Fibroblast of upper back skin (primary cell): ENCODE measurements around the gene DENND6B.

Experiments used
- DNase-seq: peaks from one replicate; pipeline ENCODE4 v3.0.0-alpha.2; 2013

The DENND6B gene

DNA sequence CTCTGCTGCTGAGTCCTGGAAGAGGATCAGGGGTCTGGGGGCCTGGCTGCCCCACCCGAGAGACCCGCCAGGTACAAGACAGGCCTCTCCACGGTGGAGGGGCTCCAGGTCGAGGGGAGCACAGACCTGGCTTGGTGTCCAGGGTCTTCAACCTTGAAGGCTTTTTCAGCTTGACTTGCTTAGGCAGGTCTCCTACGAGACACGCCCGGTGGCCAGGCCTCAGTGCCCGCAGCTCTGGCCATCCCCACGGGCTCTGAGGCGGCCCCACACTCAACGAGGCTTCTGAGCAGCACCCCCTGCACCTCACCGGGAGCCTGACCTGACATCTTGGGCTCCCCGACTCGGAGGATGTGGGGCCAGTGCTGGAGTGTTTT is 12.7 kb downstream of the DENND6B start:
- no peak for DNase-seq

DNA sequence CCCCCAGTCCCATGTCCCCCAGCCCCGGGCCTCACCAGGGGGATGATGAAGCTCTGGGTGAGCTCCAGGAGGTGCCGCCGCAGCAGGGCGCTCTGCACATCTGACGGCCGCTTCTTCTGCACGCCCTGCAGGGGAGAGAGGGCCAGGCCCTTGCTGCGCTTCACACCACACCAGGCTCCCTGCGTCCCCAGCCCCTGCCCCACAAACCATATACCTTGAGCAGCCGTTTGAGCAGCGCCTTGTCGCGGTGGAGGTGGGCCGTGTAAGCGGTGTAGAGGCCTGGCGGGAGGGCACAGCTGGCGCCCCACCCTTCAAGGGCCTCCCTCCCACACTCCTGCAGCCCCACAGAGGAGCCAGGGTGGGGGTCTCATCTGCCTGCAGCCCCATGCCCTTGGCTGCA is 13.2 kb downstream of the DENND6B start:
- DNase-seq, result no peak

DNA sequence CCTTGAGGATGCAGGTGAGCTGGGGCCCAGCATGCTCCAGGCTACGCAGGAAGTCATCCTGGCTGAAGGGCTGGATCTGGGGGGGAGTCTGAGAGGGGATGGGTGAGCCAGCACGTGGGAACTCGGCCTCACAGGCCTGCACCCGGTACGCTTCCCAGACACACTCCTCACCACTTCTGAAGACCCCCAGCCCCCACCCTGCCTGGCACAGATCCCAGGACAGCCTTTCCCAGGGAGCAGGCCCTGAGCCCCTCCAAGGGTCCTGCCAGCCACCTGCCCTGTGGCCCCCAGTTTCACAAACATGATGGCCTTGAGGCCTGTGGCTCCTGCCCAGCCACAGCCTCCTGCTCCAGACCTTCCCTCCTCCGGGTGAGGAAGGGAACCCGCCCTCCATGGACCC is 13.8 kb downstream of the DENND6B start:
- DNase-seq, result no peak

- DNase-seq, result no peak
These were observed 14.4 kb downstream of the DENND6B start for GRCh38 chr22:50312371-50312770.

DNA sequence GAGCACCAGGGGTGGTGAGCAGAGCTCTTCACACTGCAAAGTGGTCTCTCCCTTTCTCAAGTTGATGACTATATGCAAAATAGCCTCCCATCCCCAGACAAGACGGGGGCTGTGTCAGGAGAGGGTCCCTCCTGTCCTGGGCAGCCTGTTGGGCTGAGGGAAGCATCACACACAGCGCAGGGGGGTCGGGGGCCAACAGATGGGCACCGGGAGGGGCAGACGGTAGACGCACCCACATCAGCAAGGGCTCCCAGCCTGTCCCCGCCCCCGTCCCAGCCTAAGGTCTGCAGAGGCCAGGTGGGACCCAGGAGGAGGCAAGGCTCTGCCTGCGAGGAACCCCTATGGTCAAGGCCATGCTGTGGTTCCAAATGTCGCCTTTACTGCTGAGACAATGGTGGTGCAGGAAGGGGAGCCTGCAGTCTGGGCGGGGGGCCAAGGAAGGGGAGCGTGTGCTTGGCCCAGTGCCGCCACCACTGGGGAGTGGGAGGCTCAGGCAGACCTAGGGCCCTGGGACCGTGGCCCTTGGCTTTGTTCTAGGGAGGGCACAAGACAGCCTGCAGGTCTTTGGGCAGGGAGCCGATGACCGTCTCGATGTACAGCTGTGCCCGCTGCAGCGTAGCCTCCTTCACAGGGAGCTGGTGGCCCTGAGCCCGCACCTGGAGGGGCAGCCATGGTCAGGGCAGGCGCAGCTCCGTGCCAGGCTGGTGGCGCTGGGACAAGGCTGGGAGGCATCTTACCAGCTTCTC is 15.0 kb downstream of the DENND6B start:
- no peak for DNase-seq

GRCh38 chr22:50310949-50311444 is 15.8 kb downstream of the DENND6B start:
- no peak for DNase-seq

DNA sequence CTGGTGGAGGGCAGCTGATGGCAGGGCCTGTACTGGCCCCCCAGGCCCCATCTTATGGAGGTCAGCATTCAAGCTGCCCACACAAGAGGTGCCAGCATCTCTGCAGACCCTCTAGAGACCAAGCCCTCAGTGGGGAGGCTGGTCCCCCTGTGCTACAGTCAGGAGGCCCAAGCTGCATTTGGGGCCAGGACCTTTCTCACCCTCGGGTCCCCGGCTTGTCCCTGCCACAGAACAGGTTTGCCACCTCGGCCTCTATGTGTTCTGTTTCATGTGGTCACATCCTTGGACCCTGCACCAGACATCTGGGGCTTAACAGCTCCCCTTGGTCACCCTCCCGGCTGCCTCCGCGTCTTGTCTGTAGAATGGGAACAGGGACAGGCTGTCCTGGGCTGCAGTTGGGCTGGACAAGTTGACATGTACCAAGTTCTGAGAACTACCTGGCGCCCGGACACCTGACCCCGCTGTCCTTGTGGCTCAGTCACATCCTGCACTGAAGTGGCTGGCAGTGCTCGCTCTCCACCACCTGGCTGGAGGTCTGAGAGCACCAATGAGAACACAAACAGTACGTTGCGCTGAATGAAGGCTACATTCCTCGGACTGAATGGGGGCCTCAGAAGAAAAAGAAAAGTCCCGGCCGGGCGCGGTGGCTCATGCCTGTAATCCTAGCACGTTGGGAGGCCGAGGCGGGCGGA is 16.6 kb downstream of the DENND6B start:
- DNase-seq, result no peak

DNA sequence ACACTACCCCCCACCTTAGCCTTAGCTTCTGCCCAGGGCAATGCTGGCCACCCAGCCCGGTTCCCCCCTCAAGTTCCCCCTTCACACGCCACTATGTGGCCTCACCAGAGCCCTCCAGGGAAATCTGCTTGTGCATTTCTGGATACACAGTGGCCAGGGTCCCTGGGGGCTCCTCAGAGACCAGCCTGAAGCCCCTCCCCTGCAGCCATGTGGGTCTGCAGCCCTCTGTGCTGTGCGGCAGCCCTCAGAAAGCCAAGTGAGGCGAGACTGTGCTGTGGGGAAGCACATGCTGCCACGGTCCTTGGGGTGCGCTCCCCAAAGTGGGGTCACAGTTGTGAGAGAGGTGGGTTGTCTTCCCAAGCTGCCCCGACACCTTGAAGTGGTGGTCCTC is 17.2 kb downstream of the DENND6B start:
- DNase-seq, result no peak

DNA sequence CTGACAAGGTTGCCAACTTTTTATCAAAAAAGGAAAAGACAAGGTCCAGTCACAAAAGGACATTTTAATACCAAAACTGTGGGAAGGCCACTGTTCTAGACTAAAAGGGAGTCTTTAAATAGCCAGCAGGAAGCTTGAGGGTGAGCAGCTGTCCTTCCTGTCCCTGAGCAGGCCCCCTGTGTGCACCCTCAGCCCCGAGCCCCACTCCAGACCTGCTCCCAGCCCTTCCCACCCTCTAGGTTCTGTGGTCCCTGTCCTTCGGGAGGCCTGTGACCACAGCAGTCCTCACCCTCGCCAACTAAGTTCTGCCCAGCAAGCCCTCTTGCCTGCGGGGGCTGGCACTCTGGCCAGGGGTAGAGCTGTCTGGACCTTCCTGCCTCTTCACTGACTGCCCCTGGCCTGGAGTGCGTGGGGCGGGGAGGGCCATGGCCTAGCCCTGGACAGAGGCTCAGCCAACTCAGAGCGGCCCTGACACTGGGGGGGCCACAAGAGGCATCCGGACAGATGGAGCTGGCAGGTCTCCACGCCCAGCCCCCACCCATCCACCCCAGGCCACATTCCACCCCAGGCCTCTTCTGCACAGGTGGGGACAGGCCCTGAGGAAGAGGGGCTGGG is 17.7 kb downstream of the DENND6B start:
- DNase-seq, result no peak

DNA sequence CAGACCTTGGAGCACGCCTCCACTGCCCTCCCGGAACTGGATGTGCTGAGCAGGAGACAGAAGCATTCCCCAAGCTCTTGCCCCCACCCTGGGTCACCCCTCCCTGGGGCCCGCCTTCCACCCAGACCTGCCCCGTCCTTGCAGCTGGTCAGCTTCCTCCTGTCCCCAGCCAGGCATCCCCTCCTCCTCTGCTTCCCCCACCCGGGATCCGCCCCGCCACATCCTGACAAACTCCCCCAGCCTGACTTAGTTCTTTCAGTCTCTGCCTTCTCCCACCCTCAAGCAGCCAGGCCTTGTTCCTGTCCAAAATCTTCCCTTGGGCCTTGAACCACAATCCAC is 18.2 kb downstream of the DENND6B start:
- DNase-seq, result peak; percentile 65

DNA sequence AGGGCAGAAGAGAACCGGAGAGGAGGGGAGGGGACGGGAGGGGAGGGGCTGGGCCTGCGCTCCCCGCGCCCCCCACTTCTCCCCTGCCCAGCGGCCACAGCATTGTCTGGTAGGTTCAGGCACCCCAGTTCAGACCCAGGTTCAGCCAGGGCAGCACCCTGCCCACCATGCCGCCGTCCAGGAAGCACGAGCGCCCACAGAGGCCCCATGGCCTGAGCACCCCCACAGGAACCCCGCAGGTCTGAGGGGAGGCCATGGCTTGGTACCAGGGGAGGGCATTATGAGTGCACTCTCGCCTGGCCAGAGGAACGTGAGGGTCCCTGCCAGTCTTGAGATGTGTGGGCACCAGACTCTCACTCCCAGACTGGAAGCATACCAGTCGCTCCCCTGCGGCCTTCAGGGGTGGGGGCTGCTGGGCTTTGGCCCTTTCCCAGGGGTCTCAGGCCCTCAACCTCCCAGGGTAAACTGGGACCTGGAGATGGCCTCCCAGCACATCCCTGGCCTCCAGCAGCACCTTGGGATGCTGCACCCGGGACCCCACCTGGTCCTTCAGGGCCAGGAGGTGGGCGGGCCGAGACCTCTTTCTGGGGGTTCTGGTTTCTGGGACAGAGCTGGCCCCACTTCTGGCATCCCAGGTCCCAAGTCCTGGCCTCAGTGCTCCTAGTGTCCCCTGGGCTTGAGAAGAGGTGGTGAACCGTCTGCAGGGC is 18.8 kb downstream of the DENND6B start:
- DNase-seq, result no peak

- DNase-seq, result peak; percentile 74
These were observed 19.8 kb downstream of the DENND6B start, which contains the start of gene PLXNB2 for GRCh38 chr22:50306753-50307749. Gene PLXNB2 (minus strand): TSS chr22:50307646. CDS start chr22:50290584, 17,062 bp downstream.

DNA sequence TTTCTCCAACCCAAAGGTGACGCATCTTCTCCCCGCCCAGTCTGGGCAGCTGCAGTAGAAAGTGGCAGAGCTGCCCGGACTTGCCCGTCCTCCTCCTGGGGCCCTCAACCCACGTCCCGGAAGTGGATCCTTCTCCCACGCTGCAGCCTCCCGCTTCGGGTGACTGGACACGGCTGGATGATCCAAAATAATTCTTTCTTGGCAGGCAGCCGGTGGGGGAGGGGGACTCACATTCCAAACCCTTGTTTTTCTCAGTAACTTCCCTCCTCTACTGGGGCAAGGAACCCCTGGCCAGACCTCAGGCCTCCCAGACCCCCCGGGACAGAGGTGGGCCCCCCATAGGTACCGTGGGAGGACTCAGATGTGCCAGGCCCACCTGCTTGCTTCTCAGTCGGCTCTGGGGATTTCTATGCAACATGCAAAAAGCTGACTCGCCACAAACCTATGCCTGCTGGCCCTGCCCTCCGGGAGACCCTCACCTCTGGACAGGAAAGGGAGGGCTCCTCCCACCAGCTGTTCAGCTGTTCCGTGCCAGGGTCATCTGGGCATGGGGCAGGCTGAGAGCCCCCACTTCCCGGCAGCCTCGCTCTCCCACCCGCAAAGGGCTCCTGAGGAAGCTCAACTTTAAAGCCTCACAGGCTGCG is 20.8 kb downstream of the DENND6B start:
- peak; percentile 93 for DNase-seq

- no peak for DNase-seq
These were observed 21.4 kb downstream of the DENND6B start for GRCh38 chr22:50305393-50305922.

GRCh38 chr22:50304528-50305392 is 22.1 kb downstream of the DENND6B start:
- no peak for DNase-seq

DNA sequence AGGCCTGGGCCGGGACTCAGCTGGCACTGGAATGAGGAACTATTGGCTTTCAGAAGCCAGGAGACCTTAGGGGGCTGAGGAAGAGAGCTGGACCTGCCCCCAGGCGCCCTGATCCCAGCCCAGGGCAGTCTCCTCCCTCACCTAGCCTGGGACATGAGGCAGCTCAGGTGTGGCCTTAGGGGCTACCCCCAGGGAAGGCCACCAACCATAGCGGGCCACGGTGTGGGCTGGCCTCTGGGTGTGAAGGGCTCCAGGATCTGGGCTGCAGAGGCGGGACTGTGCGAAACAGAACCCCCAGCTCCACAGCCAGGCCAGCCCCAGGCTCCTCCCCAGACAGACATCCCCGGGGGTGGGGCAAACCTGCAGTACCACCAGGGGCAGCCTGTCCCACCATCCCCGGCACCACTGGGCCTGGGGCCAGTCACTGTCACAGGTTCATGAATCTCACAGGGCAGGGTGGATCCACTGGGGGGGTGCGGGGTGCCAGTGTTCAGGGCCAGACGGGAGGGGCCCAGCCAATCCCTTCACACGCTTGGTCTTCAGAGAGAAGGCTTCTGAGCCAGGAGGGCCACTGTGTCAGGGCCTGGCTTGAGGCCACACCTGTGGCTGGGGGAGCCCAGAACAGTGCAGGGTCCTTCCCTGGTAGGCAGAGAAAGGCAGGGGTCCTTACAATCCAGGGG is 22.8 kb downstream of the DENND6B start:
- no peak for DNase-seq

DNA sequence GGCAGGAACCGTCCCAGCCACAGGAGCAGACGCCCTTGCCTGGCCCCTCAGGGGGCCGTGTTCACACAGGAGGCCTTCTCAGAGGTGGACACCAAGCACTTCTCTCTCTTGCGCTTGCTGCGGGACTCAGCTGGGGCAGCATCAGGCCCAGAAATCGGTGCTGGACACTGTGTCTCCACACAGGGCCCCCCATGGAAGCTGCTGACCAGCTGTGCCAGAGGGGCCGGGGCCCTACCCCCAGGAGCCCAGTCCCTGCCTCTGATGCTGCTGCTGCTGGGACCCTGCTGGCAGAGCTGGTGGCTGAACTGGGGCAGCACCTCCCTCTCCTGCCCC is 23.3 kb downstream of the DENND6B start:
- no peak for DNase-seq

GRCh38 chr22:50302564-50302963 is 24.2 kb downstream of the DENND6B start:
- DNase-seq, result no peak

GRCh38 chr22:50302041-50302541 is 24.7 kb downstream of the DENND6B start:
- DNase-seq, result no peak

DNA sequence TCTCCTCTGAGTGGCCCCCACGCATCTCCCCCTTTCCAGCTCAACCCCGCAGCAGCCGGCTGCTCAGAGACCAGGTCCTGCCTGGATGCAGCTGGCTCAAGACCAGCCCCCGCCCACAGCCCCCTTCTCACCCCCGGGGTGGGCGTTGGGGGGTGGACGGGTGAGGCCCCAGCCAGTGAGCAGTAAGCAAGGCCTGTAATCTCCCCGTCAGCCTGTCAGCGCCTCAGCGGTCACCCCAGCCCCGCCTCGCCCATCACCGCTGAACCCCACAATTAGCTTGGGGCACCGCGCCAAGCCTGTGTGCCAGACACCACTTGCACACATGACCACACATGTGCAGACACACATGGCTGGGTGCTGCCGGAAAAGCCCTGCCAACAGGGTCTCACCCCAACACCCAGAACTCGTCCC is 25.2 kb downstream of the DENND6B start:
- no peak for DNase-seq
